Astrocyte of the cerebellum (primary cell): ENCODE measurements around the gene USP20.

Source experiments
- DNase-seq: peaks from one replicate; pipeline ENCODE4 v3.0.0-alpha.2; 2011; ENCODE audit warnings: low read depth
- H3K4me3 ChIP-seq: 2 replicates; pipeline ENCODE4 v1.5.1; 2011; ENCODE audit warnings: mild to moderate bottlenecking, low read depth, low read length, moderate library complexity
- in situ Hi-C: cut with HindIII; loops from 2 replicates; pipeline ENCODE4 v1.10.0; 2017; ENCODE audit warnings: low sequenced_read_pairs
- TF ChIP-seq, protein P1 (sequence below): IDR thresholded peaks from 2 replicates; pipeline ENCODE4 v1.5.1; 2012; ENCODE audit warnings: low read length, low read depth, moderate library complexity, mild to moderate bottlenecking; ENCODE audit errors: missing control alignments

Gene USP20

GRCh38 chr9:129816501-129817435 lies 18.5 kb upstream of the USP20 start:
- TF ChIP-seq, protein P1, sequence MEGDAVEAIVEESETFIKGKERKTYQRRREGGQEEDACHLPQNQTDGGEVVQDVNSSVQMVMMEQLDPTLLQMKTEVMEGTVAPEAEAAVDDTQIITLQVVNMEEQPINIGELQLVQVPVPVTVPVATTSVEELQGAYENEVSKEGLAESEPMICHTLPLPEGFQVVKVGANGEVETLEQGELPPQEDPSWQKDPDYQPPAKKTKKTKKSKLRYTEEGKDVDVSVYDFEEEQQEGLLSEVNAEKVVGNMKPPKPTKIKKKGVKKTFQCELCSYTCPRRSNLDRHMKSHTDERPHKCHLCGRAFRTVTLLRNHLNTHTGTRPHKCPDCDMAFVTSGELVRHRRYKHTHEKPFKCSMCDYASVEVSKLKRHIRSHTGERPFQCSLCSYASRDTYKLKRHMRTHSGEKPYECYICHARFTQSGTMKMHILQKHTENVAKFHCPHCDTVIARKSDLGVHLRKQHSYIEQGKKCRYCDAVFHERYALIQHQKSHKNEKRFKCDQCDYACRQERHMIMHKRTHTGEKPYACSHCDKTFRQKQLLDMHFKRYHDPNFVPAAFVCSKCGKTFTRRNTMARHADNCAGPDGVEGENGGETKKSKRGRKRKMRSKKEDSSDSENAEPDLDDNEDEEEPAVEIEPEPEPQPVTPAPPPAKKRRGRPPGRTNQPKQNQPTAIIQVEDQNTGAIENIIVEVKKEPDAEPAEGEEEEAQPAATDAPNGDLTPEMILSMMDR, result no peak
- in situ Hi-C loops, result no loop called here
- H3K4me3 ChIP-seq, result no peak overlapping the region
- DNase-seq, result no peak

- TF ChIP-seq, protein P1, result no peak
- H3K4me3 ChIP-seq, result peak overlapping the region; percentile 71
- no peak for DNase-seq
- in situ Hi-C loops, result no loop called here
Measured at GRCh38 chr9:129822898-129823541, 12.2 kb upstream of the USP20 start.

DNA sequence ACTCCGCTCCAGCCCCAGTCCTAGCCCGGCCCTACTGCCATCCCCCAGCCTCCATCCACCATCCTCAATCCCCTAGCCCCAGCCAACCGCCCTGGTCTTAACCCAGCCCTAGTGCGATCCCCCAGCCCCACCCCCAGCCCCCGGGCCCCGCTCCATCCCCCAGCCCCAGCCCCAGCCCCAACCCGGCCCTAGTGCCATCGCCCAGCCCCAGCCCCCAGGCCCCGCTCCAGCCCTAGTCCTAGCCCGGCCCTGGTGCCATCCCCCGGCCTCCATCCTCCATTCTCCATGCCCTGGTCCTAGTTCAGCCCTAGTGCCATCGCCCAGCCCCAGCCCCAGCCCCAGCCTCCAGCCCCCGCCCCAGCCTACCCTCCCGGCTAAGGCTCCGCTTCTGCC lies 11.7 kb upstream of the USP20 start:
- TF ChIP-seq, protein P1, result no peak
- DNase-seq, result no peak
- H3K4me3 ChIP-seq, result peak overlapping the region; percentile 71
- in situ Hi-C loops, result no loop called here

DNA sequence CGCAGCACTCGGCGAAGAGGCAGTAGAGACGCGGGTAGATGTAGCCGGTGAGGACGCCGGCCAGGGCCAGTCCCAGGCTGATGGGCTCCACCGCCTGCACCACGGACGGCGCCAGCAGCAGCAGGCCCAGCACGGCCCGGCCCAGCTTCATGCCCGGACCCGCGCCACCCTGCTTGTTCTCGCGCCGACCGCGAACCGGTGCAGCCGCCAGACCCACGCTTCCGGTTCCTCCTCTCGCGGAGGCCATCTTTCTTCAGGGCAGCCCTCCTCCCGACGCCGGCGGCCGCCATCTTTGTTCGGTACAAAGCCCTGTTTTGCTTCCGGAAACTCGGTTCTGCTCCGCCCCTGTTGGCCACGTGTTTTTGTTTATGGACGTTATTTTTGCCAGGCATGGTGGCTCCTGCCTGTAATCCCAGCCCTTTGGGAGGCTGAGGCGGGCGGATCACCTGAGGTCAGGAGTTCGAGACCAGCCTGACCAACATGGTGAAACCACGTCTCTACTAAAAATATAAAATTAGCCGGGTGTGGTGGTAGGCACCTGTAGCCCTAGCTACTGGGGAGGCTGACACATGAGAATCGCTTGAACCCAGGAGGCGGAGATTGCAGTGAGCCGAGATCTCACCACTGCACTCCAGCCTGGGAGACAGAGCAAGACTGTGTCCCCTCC lies 11.2 kb upstream of the USP20 start, which contains the start of gene TOR1A:
Gene TOR1A (minus strand): TSS at position 202 of the 667 bp plus-strand sequence. CDS start 51 bp downstream, at position 151.
- in situ Hi-C loops, result no loop called here
- H3K4me3 ChIP-seq, result peak within 1 kb of the TSS; percentile 71
- DNase-seq, result peak; percentile 86
- TF ChIP-seq, protein P1, result no peak

DNA sequence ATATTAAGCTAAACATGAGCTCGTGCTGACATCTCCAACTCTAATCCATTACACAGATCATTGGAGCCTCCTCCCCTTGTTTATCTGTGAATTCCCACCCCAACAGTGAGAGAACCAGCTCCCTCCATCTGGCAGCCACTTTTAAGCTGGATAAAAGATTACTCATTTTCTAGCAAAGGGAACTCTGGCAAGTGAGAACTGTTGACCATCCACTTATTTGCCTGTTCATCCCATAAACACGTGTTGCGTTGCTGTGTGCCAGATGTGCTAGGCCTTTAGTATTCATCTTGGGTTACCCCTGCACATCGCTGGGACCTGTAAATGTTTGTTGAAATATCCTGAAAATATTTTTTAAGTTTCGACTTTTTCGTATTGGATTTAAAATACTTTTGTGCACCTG lies 8.9 kb upstream of the USP20 start:
- in situ Hi-C loops, result loop anchor here (25.0 kb wide), 1 partner anchor 261 kb away; no protein-coding TSS in a partner anchor
- H3K4me3 ChIP-seq, result no peak overlapping the region
- TF ChIP-seq, protein P1, result no peak
- DNase-seq, result no peak

GRCh38 chr9:129826759-129827158 lies 8.5 kb upstream of the USP20 start:
- in situ Hi-C loops, result loop anchor here (25.0 kb wide), 1 partner anchor 261 kb away; no protein-coding TSS in a partner anchor

More at GRCh38 chr9:129826759-129827158, 8.5 kb upstream of the USP20 start:
- H3K4me3 ChIP-seq, result no peak overlapping the region
- no peak for DNase-seq
- TF ChIP-seq, protein P1, result no peak
